ENCODE data around the gene PIMREG.

GRCh38 chr17:6478486-6478885, 34.2 kb downstream of the PIMREG start:
- no peak for TF ChIP-seq CTCF (tag by site-specific recombination; IDR thresholded peaks at IDR 0.05)
- TF ChIP-seq ZNF513 (tag by site-specific recombination; IDR thresholded peaks at IDR 0.05) = no peak
- TF ChIP-seq REST (tag by site-specific recombination; IDR thresholded peaks at IDR 0.05) = no peak
- TF ChIP-seq ZNF324 (tag by site-specific recombination; IDR thresholded peaks at IDR 0.05) = no peak
- TF ChIP-seq ZNF274 (IDR thresholded peaks at IDR 0.05; ENCODE audit: low read length) = no peak
- no peak for TF ChIP-seq ZNF274 (tag by site-specific recombination; IDR thresholded peaks at IDR 0.05; ENCODE audit: borderline replicate concordance)
- no peak for TF ChIP-seq SP2 (tag by site-specific recombination; IDR thresholded peaks at IDR 0.05)
- no peak for TF ChIP-seq ZNF571 (tag by site-specific recombination; IDR thresholded peaks at IDR 0.05)
- TF ChIP-seq ZNF792 (tag by site-specific recombination; IDR thresholded peaks at IDR 0.05) = no peak
- TF ChIP-seq ZNF148 (tag by site-specific recombination; IDR thresholded peaks at IDR 0.05; ENCODE audit: borderline replicate concordance) = no peak
- no peak for TF ChIP-seq ZNF549 (tag by site-specific recombination; IDR thresholded peaks at IDR 0.05)
- TF ChIP-seq KLF16 (tag by site-specific recombination; IDR thresholded peaks at IDR 0.05) = no peak
- no peak for TF ChIP-seq ZNF670 (tag by site-specific recombination; IDR thresholded peaks at IDR 0.05; ENCODE audit: low read depth)
- no peak for TF ChIP-seq ZNF530 (tag by site-specific recombination; IDR thresholded peaks at IDR 0.05; ENCODE audit: low read depth)
- no peak for TF ChIP-seq ZIC2 (tag by site-specific recombination; IDR thresholded peaks at IDR 0.05)

Data from HEK293 (cell line).